LNCAP (cell line): ENCODE results near the gene PDYN.

Source experiments
- TF ChIP-seq, protein P1 (sequence below): fragments of 450-650 bp; IDR thresholded peaks from 2 replicates; pipeline ENCODE4 v1.5.1; 2017; ENCODE audit warnings: mild to moderate bottlenecking

PDYN gene

DNA sequence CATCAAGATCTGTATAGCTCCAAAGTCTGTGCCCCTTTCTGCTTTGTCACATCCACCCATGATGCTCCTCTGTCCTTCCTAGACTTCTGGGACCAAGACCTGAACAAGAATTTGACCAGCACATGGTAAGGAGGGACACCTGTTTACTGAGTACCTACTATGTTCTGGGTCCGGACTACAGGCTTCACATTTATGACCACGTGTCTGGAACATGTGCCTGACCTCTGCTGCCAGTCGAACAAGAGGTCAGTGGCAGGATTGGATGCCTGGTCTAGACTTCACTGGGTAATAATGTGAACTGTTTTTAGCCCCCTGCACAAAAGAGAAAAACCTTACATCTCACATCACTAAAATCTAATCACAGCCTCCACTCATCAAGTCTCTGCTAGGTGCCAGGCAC, 7.3 kb upstream of the PDYN start:
- TF ChIP-seq, protein P1, sequence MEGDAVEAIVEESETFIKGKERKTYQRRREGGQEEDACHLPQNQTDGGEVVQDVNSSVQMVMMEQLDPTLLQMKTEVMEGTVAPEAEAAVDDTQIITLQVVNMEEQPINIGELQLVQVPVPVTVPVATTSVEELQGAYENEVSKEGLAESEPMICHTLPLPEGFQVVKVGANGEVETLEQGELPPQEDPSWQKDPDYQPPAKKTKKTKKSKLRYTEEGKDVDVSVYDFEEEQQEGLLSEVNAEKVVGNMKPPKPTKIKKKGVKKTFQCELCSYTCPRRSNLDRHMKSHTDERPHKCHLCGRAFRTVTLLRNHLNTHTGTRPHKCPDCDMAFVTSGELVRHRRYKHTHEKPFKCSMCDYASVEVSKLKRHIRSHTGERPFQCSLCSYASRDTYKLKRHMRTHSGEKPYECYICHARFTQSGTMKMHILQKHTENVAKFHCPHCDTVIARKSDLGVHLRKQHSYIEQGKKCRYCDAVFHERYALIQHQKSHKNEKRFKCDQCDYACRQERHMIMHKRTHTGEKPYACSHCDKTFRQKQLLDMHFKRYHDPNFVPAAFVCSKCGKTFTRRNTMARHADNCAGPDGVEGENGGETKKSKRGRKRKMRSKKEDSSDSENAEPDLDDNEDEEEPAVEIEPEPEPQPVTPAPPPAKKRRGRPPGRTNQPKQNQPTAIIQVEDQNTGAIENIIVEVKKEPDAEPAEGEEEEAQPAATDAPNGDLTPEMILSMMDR: no peak

DNA sequence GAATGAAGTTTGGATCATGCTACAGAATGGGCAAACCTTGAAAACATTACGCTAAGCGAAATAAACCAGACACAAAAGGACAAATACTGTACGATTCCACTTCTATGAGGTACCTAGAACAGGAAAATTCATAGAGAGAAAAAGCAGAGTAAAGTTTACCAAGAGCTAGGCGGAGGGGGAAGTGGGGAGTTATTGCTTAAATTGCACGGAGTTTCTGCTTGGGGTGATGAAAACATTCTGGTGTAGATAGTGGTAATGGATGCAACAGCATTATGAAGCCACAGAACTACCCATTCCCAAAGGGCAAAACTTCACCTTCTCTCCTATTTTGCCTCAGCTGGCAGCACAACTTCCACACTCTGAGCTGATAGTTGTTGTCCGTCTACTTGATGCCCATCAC, 6.4 kb upstream of the PDYN start:
- TF ChIP-seq, protein P1: no peak

DNA sequence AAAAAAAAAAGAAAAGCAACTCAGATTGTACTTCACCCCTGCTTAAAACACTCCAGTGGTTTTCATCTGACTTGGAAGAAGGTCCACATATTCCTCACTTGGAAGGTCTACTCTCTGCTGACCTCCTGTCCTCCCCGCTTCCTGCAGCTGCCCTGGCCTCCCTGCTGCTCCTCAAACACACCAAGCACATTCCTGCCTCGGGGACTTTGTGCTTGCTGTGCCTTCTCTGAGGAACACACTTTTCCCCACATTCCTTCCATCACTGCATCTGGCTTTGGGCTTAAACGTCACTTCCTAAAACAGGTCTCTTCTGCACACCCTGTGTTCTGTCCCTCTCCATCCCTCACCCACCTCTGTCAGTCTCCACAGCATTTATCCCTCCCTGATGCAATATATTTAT, 4.9 kb upstream of the PDYN start:
- TF ChIP-seq, protein P1: no peak

DNA sequence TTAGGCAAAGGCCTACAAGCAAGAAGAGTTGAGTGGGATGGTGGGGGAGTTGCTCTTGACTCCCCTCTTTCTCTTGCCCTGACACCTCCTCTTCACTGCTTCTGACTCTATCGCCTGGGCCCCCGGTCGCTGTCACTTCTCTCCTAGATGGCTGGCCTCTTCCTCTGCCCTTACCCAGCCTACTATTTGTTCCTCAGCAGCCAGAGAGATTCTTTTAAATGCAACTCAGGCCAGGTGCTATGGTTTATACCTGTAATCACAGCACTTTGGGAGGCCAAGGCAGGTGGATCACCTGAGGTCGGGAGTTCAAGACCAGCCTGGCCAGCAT, 4.3 kb upstream of the PDYN start:
- TF ChIP-seq, protein P1: no peak

DNA sequence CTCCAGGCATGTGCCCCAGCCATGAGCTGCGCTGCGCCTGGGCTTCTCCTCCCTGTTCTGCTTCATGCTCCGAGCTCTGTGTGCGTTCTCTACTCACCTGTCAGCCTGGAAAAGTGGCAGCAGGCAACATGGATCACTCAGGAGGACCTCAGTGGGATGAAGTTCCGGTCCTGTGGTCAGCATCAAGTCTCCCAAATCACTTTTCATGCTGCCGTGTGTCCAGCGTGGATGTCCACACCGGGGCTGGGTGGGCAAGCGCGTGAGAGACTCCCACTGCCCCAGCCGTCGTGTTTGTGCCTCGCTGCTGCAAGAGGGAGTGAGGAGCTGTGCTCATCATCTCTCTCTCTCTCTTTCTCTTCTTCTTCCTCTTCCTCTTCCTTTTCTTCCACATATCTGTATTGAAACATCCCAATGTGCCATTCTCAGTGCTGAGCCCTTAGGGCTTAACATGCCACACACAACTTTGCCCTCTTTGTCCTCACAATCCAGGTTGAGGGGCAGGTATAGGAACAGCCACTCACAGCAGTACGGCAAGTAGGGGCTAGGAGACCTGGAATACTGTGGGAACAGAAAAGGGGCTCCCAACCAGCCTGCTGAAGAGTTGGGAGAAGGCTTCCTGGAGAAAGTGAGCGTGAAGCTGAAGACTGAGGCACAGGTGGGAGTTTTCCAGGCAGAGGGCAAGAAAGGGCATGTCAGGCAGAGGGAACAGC, 3.8 kb upstream of the PDYN start:
- TF ChIP-seq, protein P1: no peak

DNA sequence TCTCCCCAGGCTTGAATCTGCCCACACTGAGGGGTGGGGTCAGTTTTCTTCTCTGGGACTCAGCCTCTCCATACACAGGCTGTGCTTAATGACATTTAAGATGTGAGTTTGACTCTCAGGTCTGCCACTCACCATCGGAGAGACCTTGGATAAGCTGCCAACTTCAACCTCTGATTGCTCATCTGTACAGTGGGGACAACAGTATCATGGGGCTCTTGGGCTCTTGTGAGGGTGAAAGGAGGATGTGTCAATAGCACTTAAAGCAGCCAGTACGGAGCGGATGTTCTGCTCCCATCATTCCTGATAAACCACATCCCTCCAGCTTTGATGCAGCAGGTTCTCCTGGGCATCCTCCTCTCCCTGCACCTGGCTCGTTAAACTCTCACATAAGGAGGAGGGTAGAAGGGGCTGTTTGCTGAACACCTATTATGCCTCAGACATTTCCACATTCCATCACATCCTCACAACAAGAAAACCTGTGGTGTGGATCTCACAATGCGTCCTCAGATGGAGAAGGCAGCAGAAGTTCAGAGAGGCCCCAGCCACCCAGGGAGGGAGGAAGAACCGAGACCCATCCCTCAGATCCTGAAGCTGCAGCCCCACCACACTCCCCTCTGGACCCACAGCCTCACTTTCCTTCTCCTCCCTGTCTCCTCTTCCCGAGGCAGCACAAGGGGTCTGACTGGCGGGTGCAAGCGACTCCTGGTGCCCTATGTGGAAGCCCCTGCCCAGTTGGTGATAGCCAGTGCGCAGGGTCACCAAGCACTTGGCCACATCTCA, 1.9 kb upstream of the PDYN start:
- TF ChIP-seq, protein P1: no peak

DNA sequence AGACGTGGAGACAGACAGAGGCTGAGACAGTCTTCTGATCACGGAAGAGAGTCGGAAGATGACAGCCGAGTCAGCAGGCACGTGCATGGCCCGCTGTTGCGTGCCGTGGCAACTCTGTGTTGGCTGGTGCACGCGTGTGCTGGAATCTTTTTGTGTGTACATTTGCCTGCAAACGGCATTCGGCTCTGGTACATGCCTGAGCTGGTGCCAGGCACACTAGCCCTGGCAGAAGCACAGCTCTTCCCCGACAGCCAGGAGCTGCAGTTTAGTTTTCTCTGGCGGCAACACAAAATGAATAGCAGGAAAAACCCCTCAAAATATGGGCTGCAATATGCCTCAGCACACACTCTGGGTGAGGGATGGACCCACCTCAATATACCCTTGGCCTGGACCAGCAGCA, 769 bp upstream of the PDYN start:
- TF ChIP-seq, protein P1: no peak
